ENCODE data around the gene PALLD.

The PALLD gene

DNA sequence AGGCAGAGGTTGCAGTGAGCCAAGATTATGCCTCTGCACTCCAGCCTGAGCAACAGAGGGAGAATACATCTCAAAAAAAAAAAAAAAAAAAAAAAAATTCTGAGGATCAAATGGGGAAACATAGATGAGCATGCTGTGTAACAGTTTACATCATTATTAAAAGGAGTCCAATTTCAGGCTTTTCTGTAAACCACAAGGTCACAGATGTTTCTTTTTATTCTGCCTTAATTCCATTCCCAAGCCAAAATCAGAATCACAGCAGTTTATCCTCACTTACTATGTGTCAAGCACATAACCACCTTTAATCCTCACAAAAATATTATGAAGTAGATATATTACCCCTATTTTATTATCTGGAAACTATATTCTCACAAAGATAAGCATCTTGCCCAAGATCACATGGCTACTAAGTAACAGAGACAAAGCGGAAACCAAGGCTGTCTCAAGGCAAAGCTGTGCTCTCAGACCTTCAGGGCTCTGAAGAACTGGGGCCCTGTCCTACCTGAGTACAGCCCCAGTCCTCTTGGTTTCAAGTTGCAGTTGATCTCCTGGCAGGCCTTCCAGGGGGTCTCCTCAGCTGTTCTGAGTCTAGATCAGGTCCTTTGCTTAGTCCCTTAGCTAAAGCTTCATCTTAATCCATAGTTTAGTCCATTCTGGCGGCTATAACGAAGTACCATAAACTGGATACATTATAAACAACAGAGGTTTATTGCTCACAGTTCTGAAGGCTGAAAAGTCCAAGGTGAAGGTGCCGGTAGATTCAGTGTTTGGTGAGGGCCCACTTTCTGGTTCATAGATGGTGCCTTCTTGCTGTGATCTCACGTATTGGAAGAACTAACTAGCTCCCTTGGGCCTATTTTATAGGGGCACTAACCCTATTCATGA is 141.3 kb downstream of the PALLD start:
- no peak for FAIRE-seq
- DNase-seq (ENCODE audit: insufficient read length, low spot score), result no peak

GRCh38 chr4:168639914-168640313 is 143.1 kb downstream of the PALLD start:
- DNase-seq (ENCODE audit: insufficient read length, low spot score), result no peak

GRCh38 chr4:168641811-168642140 is 144.9 kb downstream of the PALLD start:
- no peak for FAIRE-seq
- no peak for DNase-seq (ENCODE audit: insufficient read length, low spot score)

More at GRCh38 chr4:168639914-168640313, 143.1 kb downstream of the PALLD start:
- FAIRE-seq, result no peak

DNA sequence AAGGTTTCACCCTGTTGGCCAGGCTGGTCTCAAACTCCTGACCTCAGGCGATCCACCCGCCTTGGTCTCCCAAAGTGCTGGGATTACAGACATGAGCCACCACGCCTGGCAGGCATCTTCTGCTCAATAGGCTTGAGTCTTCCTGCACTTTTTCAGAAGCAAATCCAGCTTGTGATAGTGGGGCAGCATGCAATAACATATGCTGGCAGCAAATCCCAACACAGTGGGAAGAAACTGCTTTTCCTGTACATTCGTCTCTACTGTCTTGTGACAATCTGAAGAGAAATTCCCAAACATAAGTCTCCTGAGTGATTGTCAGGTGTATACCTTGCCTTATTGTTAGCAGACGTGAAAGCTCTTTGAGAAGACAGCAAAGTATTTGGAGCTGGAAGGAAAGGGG is 145.7 kb downstream of the PALLD start:
- FAIRE-seq (no peak), DNase-seq (ENCODE audit: insufficient read length, low spot score) (no peak)

DNA sequence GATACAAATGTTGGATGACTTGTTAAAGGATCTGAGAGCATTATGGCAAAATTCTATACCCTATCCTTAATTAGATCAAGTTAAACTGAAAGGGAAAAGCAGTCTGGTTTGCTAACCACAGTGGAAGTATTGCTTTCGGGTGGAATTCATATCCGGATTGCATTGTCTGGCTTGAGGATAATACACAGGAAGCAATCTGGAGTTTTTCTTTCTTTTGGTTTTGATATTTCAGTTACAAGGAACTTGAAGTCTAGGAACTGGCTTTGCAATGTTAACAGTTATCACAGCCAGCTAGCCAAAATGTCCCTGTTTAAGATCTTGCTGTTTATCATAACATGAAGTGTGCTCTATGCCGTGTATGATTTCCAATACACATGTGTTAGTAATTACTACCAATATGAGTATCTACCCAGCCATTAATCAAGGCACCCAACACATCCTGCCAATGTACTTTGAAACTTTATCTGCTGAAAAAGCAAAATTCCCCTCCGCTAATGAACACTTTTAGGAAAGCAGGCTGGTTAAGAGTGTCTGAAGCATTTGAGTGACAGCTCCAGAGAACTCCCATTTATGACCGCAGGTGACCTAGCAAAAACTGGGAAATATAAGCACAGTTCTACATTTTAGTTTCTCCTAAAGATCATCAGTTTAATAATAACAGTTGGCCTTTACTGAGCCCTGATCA is 146.4 kb downstream of the PALLD start:
- DNase-seq (ENCODE audit: insufficient read length, low spot score) (no peak), FAIRE-seq (no peak)

DNA sequence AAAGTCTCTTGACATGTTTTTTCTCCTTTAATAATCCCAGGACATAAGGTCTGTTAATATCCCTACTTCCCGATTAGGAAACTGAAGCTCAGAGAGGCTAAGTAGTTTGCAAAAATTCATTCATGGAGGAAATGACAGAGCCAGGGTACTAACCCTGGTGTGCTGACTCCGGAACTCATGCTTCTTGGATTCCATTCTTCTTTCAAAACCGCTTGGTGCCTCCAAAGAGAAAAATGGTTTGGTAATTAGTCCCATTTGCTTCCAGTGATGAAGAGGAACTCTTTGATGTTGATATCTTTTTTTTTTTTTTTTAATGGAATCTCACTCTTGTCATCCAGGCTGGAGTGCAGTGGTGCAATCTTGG is 146.9 kb downstream of the PALLD start:
- DNase-seq (ENCODE audit: insufficient read length, low spot score) (no peak), FAIRE-seq (no peak)

GRCh38 chr4:168646001-168646768 is 149.3 kb downstream of the PALLD start:
- FAIRE-seq (no peak), DNase-seq (ENCODE audit: insufficient read length, low spot score) (no peak)

DNA sequence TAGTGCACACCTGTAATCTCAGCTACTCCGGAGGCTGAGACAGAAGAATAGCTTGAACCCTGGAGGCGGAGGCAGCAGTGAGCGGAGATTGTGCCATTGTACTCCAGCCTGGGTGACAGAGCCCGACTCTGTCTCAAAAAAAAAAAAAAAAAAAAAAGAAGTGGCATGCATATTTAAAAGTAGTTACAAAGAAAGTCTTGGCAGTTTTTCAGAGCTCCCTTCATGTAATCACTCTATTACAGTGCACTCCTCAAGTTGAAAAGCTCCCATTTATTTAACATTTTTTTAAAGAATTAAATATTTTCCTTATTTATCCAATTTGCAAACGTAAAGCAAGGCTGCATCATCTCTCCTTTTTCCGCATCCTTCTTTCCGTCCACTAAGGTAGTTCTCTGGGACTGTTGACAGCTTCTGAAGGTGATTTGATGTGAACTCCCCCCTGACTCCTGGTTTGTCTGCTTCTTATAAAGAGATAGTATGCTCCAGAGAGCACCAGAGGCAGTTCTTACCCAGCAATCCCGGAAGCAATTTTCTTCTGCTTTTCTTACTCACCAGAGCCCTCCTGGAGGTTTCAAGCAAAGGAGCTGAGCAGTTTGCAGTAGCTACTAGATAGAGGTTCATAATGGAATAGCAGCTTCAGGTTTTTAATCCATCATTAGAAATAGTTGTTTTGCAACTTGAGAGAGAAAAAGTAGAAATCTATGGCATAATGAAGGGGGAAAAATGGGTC is 151.0 kb downstream of the PALLD start:
- FAIRE-seq, result no peak
- DNase-seq (ENCODE audit: insufficient read length, low spot score), result no peak

DNA sequence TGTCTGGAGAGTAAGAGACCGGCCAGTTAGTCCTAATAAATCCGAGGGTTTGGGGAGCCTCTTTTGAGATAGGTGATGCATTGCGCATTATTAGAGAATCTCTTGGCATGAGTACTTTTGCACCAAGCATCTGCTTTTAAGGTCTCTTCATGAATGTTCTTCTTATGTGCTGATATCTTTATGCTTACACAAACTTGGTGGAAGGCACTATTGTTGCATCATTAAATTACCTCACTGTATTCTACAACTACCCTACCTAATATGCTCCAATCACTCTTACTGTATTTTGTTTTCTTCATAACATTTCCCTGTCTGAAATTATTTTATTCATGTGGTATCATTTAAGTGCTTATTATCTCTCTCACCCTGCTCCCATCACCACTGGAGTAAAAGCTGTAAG is 151.6 kb downstream of the PALLD start:
- FAIRE-seq (no peak), DNase-seq (ENCODE audit: insufficient read length, low spot score) (no peak)

- no peak for DNase-seq (ENCODE audit: insufficient read length, low spot score)
- no peak for FAIRE-seq
Measured at GRCh38 chr4:168648929-168649328, 152.1 kb downstream of the PALLD start.

DNA sequence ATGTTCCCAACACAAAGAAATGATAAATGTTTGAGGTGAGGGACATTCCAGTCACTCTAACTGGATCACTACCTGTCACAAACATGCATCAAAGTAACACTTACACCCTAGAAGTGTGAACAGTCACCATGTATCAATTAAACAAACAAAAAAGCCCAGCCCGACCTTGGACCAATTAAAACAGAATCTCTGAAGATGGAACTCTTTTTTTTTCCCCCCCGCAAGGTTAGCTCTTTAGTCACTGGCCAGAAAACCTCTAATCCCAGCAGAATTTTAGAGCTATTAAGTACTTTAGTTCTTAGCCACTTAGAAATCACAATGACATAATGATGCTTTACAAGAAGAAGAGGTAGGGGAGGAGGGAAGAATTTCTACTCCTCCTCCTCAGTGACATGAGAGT is 154.5 kb downstream of the PALLD start:
- FAIRE-seq (no peak), DNase-seq (ENCODE audit: insufficient read length, low spot score) (no peak)

DNA sequence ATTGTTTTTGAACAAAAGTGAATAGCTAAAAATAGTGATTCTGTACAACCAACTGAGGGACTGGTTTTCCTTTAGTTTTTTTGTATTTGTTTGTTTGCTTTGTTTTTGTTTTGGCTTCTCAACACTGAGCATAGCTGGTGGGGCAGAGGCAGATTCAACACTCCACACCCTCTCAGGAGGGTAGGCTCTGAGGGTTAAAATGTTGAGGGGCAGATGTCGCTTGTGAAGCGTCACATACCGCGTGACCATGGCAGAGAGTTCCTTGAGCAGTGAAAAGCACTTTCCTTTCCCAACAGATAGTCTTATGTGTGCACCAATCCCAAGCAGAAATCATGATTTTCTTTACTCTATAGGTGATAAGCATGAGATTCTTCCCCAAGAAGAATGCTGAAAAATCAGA is 155.0 kb downstream of the PALLD start:
- DNase-seq (ENCODE audit: insufficient read length, low spot score) (no peak), FAIRE-seq (no peak)

DNA sequence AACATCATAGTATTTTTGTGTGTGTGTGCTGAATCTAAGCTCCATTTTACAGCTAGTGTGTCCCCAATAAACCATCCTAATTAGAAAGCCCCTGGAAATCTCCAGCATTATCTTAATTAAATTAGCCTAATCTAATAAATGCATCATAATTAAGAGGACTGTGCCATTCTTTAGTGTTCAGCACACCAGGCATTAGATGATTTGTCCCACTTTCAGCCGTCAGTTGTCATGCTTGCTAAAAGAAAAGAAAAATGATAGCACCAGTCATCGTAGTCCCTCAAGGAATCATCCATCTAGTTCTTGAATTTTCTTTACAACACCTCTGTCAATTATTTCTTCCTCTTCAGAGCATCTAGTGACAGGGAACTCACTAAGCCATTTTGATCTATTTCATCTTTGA is 155.9 kb downstream of the PALLD start:
- DNase-seq (ENCODE audit: insufficient read length, low spot score), result no peak
- no peak for FAIRE-seq

DNA sequence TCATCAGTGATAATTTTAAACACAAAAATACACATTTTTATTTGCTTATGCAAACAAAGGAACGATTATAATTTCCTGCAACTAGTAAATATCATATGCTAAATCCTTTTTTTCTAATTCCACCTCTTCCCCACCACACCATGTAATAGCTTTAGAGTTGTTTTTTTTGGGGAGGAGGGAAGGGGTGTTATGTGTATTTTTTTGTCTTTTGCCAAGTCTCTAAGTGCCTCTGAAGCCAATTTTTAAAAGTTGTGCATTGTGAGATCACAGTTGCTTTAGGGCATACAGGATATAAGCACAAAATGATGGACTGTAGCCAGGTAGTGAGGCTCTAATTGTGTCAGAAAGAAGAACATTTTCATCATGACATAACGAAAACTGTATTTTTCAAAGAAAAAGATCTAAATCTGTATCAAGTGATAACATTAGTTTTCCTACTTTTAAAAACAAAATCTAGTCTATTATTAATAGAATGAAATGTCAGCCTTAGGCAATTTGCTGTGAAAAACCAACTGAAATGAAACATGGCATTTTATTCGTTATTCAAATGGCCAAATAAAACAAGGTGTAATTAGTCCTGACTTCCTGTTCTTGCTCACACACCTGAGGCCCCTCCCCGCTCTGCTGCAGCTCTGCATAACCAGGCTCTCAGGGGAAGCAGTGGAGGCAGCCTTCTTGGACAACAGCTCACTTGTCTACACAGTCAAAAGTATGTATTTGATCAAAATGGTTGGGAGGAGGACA is 157.4 kb downstream of the PALLD start:
- FAIRE-seq, result no peak
- DNase-seq (ENCODE audit: insufficient read length, low spot score), result no peak

GRCh38 chr4:168654848-168655174 is 158.0 kb downstream of the PALLD start:
- FAIRE-seq (no peak), DNase-seq (ENCODE audit: insufficient read length, low spot score) (no peak)

DNA sequence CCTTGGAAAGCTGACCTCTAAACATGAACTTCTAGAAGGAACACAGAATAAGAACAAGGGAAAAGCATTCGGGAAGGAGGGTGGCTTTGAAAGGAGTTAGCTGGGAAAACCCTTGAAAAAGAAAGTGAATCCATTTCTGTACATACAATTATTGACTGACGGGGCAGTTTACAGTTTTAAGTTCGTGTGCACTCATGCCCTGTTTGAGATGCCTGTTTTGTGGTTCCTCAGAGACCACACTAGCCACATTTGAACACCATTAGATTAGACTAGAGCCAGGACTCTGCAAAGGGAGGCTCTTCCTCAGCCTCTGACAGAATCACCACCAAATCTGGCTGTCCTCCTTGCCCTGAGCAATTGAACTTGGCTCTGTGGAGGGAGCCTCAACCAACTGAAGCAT is 158.3 kb downstream of the PALLD start:
- FAIRE-seq, result no peak
- DNase-seq (ENCODE audit: insufficient read length, low spot score), result no peak

- DNase-seq (ENCODE audit: insufficient read length, low spot score), result no peak
- no peak for FAIRE-seq
Measured at GRCh38 chr4:168656055-168656660, 159.3 kb downstream of the PALLD start.

DNA sequence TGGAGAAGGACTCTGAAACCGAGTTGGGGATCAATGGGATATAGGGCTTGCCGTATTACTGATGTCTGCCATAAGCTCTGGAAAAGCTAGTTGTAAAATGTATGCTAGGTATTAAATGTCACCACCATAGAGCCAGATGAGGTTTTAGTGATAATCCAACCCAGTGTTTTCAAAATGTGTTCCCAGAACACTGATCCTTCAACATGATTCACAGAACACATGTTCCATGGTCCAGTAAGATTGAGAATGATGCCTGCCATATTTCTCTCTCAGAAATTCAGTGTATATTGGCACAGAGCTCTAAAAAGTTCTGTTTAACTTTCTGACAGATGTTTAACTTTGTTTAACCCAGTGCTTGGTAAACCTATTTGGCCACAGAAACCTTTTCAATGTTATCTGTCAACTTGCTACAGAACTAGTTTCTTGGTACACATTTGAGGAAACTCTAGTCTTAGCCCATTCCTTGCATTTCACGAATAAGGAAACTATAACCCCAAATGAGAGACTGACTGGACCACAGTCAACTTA is 160.2 kb downstream of the PALLD start:
- FAIRE-seq (no peak), DNase-seq (ENCODE audit: insufficient read length, low spot score) (no peak)

DNA sequence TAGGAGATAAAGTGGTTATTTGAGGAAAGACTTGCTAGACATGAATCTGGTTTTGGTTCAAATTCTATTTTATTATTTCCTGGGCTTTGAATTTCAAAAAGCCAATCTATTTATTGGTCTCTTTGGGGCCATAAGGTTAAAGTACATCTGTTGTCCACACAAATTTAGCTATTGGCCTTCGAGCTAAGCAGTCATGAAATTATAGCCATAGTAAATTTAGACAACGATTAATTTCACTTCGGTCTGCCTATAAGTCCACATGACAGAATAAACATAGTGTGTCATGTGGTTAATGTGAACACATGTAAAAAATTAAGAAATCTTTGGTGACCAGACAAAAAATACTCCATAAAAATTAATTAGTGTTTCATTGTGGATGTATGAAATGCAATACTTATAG is 161.9 kb downstream of the PALLD start:
- DNase-seq (ENCODE audit: insufficient read length, low spot score), result no peak
- FAIRE-seq, result no peak

All from GM19239 (cell line).